Measurements from ENCODE around the gene RNF166.

RNF166 gene

DNA sequence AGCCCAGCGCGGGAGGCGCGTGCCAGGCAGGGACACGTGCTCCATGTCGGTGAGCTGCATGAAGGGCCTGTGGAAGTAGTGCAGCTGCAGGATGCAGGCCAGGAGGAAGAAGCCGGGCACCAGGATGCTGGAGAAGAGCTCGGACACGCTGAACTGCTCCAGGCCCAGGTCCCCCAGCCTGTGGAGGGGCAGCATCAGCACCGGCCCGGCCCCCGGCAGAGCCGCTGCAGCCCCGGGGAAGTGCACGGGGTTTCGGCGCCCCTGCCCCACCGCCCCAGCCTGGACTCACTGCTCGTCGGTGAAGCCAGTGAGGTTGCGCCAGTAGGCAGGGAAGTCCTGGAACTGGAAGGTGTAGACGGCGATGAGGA is 28.1 kb upstream of the RNF166 start:
- H3K9ac ChIP-seq = no peak overlapping the region
- H3K27me3 ChIP-seq = no peaks in the 10 kb centered on the region
- H3K27ac ChIP-seq = no peak overlapping the region
- H3K9me3 ChIP-seq = no peaks in the 10 kb centered on the region
- TF ChIP-seq Cebpa-rat (IDR thresholded peaks at IDR 0.05) = no peak
- H3K4me1 ChIP-seq = peaks cover 38% of the 10 kb centered on the region
- H3K4me3 ChIP-seq = no peak overlapping the region
- peaks cover 86% of the 10 kb centered on the region for H3K36me3 ChIP-seq
- peaks cover 82% of the 10 kb centered on the region for H4K20me1 ChIP-seq
- H3K4me2 ChIP-seq = no peak overlapping the region

GRCh38 chr16:88733630-88734360 is 27.6 kb upstream of the RNF166 start:
- peaks cover 84% of the 10 kb centered on the region for H3K36me3 ChIP-seq
- no peak for TF ChIP-seq Cebpa-rat (IDR thresholded peaks at IDR 0.05)
- no peaks in the 10 kb centered on the region for H3K9me3 ChIP-seq
- H3K27me3 ChIP-seq = no peaks in the 10 kb centered on the region
- H3K9ac ChIP-seq = no peak overlapping the region
- peaks cover 77% of the 10 kb centered on the region for H4K20me1 ChIP-seq
- H3K4me1 ChIP-seq = peaks cover 32% of the 10 kb centered on the region
- no peak overlapping the region for H3K4me2 ChIP-seq
- no peak overlapping the region for H3K4me3 ChIP-seq
- no peak overlapping the region for H3K27ac ChIP-seq

DNA sequence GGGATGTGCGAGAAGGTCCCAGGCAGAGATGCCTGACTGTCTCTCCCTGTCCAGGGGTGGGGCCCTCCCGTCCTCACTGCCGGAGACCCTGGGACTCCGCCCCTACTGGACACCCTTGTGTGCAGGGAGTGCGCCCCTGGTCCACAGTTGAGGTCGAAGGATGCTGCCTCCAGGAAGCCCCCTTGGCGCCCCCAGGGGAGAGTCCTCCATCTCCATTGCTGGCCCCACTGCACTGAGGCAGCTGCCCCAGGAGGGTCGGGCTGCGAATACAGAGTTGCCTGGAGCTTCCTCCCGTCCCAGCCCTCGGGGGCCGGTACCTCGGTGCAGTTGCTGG is 26.7 kb upstream of the RNF166 start:
- peaks cover 68% of the 10 kb centered on the region for H4K20me1 ChIP-seq

DNA sequence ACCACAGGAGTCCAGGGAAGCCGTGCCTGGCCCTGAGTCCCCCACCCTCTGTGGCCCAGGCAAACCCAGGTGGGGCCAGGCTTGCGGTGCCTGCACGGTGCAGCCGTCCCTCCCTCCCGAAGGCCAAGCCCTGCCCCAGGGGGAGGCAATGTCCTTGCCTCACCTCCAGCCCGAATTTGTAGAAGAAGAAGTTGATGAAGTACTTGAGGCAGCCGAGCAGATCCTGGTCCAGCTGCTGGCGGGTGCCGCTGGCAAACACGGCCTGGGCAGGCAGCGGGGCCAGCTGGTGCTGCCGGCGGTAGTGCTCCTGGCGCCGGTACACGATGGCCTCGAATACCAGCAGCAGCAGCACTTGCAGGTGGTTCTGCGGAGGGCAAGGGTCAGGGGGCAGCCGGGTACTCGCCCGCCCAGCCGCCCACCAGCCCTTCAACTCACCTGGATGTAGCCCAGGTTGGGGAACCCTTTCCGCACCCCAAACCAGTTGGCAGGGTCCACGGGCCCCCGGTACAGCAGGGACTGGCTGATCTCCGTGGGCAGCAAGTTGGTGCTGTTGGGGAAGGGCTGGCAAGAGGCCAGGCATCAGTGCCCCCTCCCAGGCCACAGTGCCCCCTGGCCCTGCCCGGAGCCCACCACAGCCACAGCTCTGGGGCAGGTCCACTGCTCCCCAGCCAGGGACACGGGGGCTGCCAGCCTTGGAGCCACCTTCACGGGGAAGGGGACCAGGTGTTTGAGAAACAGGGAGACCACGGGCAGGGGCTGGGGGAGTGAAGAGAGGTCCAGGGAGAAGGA is 26.2 kb upstream of the RNF166 start:
- TF ChIP-seq Cebpa-rat (IDR thresholded peaks at IDR 0.05) = no peak
- Histone ChIP-seq H3K36me3 (peaks cover 81% of the 10 kb centered on the region), H3K9me3 (no peaks in the 10 kb centered on the region), H3K9ac (no peak overlapping the region), H3K27ac (no peak overlapping the region), H3K4me3 (no peak overlapping the region), H3K4me1 (peaks cover 27% of the 10 kb centered on the region), H4K20me1 (peaks cover 63% of the 10 kb centered on the region), H3K27me3 (no peaks in the 10 kb centered on the region), H3K4me2 (no peak overlapping the region)

More for the DNA sequence above, 26.7 kb upstream of the RNF166 start:
- no peak overlapping the region for H3K4me2 ChIP-seq
- TF ChIP-seq Cebpa-rat (IDR thresholded peaks at IDR 0.05) = no peak
- H3K27ac ChIP-seq = no peak overlapping the region
- H3K4me3 ChIP-seq = no peak overlapping the region
- no peaks in the 10 kb centered on the region for H3K9me3 ChIP-seq
- H3K4me1 ChIP-seq = peaks cover 28% of the 10 kb centered on the region
- H3K9ac ChIP-seq = no peak overlapping the region
- H3K36me3 ChIP-seq = peaks cover 81% of the 10 kb centered on the region
- no peaks in the 10 kb centered on the region for H3K27me3 ChIP-seq

DNA sequence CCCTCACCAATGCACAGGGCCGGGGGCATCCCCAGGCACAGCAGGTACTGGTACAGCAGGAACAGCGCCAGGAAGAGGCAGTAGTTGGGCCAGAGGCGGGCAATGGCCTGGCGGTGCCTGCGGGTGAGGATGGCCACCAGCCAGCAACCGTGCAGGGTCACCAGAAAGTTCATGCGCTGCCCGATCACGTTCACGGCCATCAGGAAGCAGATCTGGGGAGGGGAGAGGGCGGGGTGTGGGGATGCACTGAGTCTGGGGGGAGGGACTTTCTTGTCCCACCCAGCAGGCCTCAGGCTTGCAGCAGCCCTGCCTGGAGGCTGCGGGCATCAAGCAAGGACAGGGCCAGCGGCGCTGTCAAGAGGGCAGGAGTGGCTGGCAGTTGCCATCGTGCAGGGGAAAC is 25.5 kb upstream of the RNF166 start:
- TF ChIP-seq Cebpa-rat (IDR thresholded peaks at IDR 0.05) = no peak
- H3K4me2 ChIP-seq = peak overlapping the region; percentile 5; the same call in 1 of the 2 replicates
- H4K20me1 ChIP-seq = peaks cover 57% of the 10 kb centered on the region
- no peaks in the 10 kb centered on the region for H3K9me3 ChIP-seq
- H3K36me3 ChIP-seq = peaks cover 84% of the 10 kb centered on the region
- no peak overlapping the region for H3K27ac ChIP-seq
- no peak overlapping the region for H3K9ac ChIP-seq
- H3K4me3 ChIP-seq = no peak overlapping the region
- H3K27me3 ChIP-seq = no peaks in the 10 kb centered on the region
- peaks cover 21% of the 10 kb centered on the region for H3K4me1 ChIP-seq

GRCh38 chr16:88730632-88731607 is 24.7 kb upstream of the RNF166 start:
- Histone ChIP-seq H3K4me2 (peak overlapping the region; percentile 5; the same call in 1 of the 2 replicates), H3K4me1 (peaks cover 21% of the 10 kb centered on the region), H3K4me3 (no peak overlapping the region), H3K27ac (no peak overlapping the region), H3K9ac (no peak overlapping the region), H4K20me1 (peaks cover 54% of the 10 kb centered on the region), H3K36me3 (peaks cover 84% of the 10 kb centered on the region), H3K9me3 (no peaks in the 10 kb centered on the region), H3K27me3 (no peaks in the 10 kb centered on the region)
- no peak for TF ChIP-seq Cebpa-rat (IDR thresholded peaks at IDR 0.05)

DNA sequence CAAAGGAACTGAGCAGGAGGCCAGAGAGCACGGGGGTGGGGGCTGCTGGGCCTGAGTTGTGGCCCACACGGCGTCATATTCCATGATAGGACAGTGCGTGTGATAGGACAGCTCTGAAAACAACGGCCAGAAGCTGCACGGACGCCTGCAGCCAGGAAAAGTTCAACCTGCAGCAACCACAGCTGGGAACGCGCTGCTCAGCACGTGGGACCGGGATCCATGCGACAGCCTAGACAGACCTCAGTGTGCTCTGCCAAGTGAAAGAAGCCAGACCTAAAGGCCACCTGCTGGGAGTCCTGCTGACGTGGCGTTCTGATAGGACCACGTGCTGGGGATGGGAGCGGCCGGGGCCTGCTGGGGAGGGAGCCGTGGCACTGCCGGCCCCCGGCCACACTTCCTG is 21.7 kb upstream of the RNF166 start:
- Histone ChIP-seq H3K27ac (peak overlapping the region; percentile 53; the same call in 1 of the 2 replicates), H4K20me1 (peaks cover 53% of the 10 kb centered on the region), H3K9ac (peak overlapping the region; percentile 53; the same call in 1 of the 2 replicates), H3K36me3 (peaks cover 84% of the 10 kb centered on the region), H3K4me3 (no peak overlapping the region), H3K27me3 (no peaks in the 10 kb centered on the region), H3K4me1 (peaks cover 21% of the 10 kb centered on the region), H3K4me2 (peak overlapping the region; percentile 60), H3K9me3 (no peaks in the 10 kb centered on the region)
- TF ChIP-seq Cebpa-rat (IDR thresholded peaks at IDR 0.05) = no peak

- Histone ChIP-seq H3K9me3 (no peaks in the 10 kb centered on the region), H4K20me1 (peaks cover 51% of the 10 kb centered on the region), H3K4me1 (peaks cover 21% of the 10 kb centered on the region), H3K4me2 (no peak overlapping the region), H3K27ac (no peak overlapping the region), H3K27me3 (no peaks in the 10 kb centered on the region), H3K9ac (no peak overlapping the region), H3K36me3 (peaks cover 84% of the 10 kb centered on the region), H3K4me3 (no peak overlapping the region)
- no peak for TF ChIP-seq Cebpa-rat (IDR thresholded peaks at IDR 0.05)
These were observed 20.8 kb upstream of the RNF166 start for GRCh38 chr16:88726981-88727380.

DNA sequence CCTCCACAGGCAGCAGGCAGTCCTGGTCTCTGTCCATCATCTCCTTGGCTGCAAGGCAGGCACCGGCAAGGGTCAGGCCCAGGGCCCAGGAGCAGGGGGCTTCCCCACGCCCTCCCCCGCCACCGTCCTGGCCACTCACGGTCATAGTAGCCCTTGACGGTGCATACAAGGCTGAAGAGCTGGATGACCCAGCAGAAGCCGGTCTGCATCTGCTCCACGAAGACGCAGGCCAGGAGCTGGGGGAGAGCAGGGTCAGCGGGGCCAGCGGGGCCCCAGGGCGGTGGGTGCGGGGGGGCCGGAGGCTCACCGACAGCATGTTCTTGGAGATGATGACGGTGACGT is 20.2 kb upstream of the RNF166 start:
- peaks cover 18% of the 10 kb centered on the region for H3K4me1 ChIP-seq
- H3K9ac ChIP-seq = no peak overlapping the region
- H3K27ac ChIP-seq = no peak overlapping the region
- TF ChIP-seq Cebpa-rat (IDR thresholded peaks at IDR 0.05) = no peak
- H3K36me3 ChIP-seq = peaks cover 85% of the 10 kb centered on the region
- no peak overlapping the region for H3K4me2 ChIP-seq
- no peaks in the 10 kb centered on the region for H3K27me3 ChIP-seq
- no peak overlapping the region for H3K4me3 ChIP-seq
- no peaks in the 10 kb centered on the region for H3K9me3 ChIP-seq
- peaks cover 52% of the 10 kb centered on the region for H4K20me1 ChIP-seq

Data from BLaER1 (cell line).